ENCODE measurements around the gene HIGD1A. TPM values are rescaled to one million over a fixed set of nuclear protein-coding genes. Genes with fewer than 3 reads are reported as not detected.

The HIGD1A gene
- polyA plus RNA-seq, 4 donors: 172 to 196 (median 190) TPM

- DNase-seq (ENCODE audit: low read depth in 4 of 4, low spot score in 3 of 4): no peak
Observed at GRCh38 chr3:42741796-42742195, 62.5 kb downstream of the HIGD1A start.

GRCh38 chr3:42739401-42740158, 64.7 kb downstream of the HIGD1A start:
- no peak for DNase-seq (ENCODE audit: low read depth in 4 of 4, low spot score in 3 of 4)

GRCh38 chr3:42736531-42736930, 67.8 kb downstream of the HIGD1A start:
- DNase-seq (ENCODE audit: low read depth in 4 of 4, low spot score in 3 of 4): no peak

GRCh38 chr3:42736081-42736480, 68.2 kb downstream of the HIGD1A start:
- DNase-seq (ENCODE audit: low read depth in 4 of 4, low spot score in 3 of 4): no peak

GRCh38 chr3:42735615-42736014, 68.7 kb downstream of the HIGD1A start:
- no peak for DNase-seq (ENCODE audit: low read depth in 4 of 4, low spot score in 3 of 4)

GRCh38 chr3:42735019-42735418, 69.3 kb downstream of the HIGD1A start:
- DNase-seq (ENCODE audit: low read depth in 4 of 4, low spot score in 3 of 4): no peak

GRCh38 chr3:42734263-42734860, 69.9 kb downstream of the HIGD1A start:
- DNase-seq (ENCODE audit: low read depth in 4 of 4, low spot score in 3 of 4): no peak

- no peak for DNase-seq (ENCODE audit: low read depth in 4 of 4, low spot score in 3 of 4)
Observed at GRCh38 chr3:42733501-42734262, 70.6 kb downstream of the HIGD1A start.

Other genes starting within 250 kb of the HIGD1A start
- gene SEC22C, start 222.5 kb downstream of the HIGD1A start, polyA plus RNA-seq (ENCODE audit: insufficient read length in 4 of 4): 10 to 100 TPM; 42.8 to 48.2 (median 46.0) TPM
- 10 to 100 TPM; 23.0 to 29.1 (median 26.5) TPM for gene SS18L2, start 213.6 kb downstream of the HIGD1A start, polyA plus RNA-seq (ENCODE audit: insufficient read length in 4 of 4)
- gene NKTR, start 203.8 kb downstream of the HIGD1A start, polyA plus RNA-seq (ENCODE audit: insufficient read length in 4 of 4): 100 to 1,000 TPM in 1 of 4 donors, 10 to 100 TPM in 3; 70.5 to 112 (median 76.9) TPM
- gene ZBTB47, start 150.8 kb downstream of the HIGD1A start, polyA plus RNA-seq (ENCODE audit: insufficient read length in 4 of 4): 10 to 100 TPM; 15.4 to 18.3 (median 15.6) TPM
- under 1 TPM in 1 of 4 donors, not detected in 3; 0.03 TPM for gene KLHL40, start 119.0 kb downstream of the HIGD1A start, polyA plus RNA-seq (ENCODE audit: insufficient read length in 4 of 4)
- under 1 TPM; 0.30 to 0.40 (median 0.36) TPM for gene HHATL, start 101.7 kb downstream of the HIGD1A start, polyA plus RNA-seq (ENCODE audit: insufficient read length in 4 of 4)
- 1 to 10 TPM; 2.1 to 2.8 (median 2.7) TPM for gene CCDC13, start 31.2 kb downstream of the HIGD1A start, polyA plus RNA-seq (ENCODE audit: insufficient read length in 4 of 4)
- 1 to 10 TPM; 2.0 to 2.6 (median 2.3) TPM for gene ACKR2, start 5.0 kb upstream of the HIGD1A start, polyA plus RNA-seq (ENCODE audit: insufficient read length in 4 of 4)
- 1 to 10 TPM in 1 of 4 donors, under 1 TPM in 3; 0.77 to 1.1 (median 0.80) TPM for gene CYP8B1, start 71.4 kb upstream of the HIGD1A start, polyA plus RNA-seq (ENCODE audit: insufficient read length in 4 of 4)
- 10 to 100 TPM; 22.5 to 27.7 (median 25.9) TPM for gene ZNF662, start 101.7 kb upstream of the HIGD1A start, polyA plus RNA-seq (ENCODE audit: insufficient read length in 4 of 4)
- 1 to 10 TPM; 3.4 to 4.7 (median 4.2) TPM for gene GASK1A, start 174.8 kb upstream of the HIGD1A start, polyA plus RNA-seq (ENCODE audit: insufficient read length in 4 of 4)

Measured in right renal pelvis (tissue), 4 donors.